Stimulated activated CD8-positive, alpha-beta memory T cell treated with anti-CD3 and anti-CD28 coated beads, Interleukin-7, amount 100 ng/mL, for 4 hours (primary cell): ENCODE results near the gene OSTC.
"Not testable (repeated sequence)": the region's sequence is repeated elsewhere in the genome, so short reads cannot be mapped to it uniquely, and the experiment has no call there.

Experiments used
- DNase-seq, 2 donors: peaks; one replicate each; pipeline ENCODE4 v3.0.0-alpha.2; 2020; ENCODE audit warnings: low read depth in 2 of 2

OSTC gene

DNA sequence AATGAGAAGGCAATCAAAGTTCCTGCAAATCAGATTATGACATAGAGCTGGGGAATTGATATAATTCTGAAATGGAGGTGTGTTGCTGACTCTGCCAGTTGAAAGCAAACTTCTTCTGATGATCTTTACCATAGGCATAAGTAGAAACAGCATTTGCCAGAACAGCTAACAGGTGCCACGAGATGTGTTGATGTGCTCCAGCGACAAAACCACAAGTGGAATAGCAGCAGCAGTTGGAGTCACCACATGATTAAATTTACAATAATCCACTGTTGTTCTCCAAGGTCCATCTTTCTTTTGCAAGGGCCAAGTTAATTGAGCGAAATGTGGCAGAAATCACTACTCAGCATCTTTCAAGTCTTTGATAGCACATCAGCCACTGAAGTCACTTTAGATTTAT is 3.7 kb upstream of the OSTC start:
- DNase-seq = no peak

DNA sequence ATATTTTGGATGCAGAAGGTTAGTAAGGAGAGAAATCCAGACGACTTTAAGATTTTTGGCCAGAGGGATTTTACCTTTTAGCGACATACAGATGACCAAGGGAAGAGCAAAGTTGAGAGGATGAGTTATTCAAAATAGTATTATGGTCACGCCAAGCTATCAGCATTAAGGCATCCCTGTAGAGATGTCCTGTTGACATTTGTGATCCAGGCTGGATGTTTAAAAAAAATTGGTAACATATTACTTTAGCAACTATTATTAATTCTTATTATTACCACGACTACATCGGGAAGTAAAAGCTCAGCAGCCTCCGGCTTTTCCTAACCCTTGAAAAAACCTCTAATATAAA is 562 bp upstream of the OSTC start:
- DNase-seq = no peak

DNA sequence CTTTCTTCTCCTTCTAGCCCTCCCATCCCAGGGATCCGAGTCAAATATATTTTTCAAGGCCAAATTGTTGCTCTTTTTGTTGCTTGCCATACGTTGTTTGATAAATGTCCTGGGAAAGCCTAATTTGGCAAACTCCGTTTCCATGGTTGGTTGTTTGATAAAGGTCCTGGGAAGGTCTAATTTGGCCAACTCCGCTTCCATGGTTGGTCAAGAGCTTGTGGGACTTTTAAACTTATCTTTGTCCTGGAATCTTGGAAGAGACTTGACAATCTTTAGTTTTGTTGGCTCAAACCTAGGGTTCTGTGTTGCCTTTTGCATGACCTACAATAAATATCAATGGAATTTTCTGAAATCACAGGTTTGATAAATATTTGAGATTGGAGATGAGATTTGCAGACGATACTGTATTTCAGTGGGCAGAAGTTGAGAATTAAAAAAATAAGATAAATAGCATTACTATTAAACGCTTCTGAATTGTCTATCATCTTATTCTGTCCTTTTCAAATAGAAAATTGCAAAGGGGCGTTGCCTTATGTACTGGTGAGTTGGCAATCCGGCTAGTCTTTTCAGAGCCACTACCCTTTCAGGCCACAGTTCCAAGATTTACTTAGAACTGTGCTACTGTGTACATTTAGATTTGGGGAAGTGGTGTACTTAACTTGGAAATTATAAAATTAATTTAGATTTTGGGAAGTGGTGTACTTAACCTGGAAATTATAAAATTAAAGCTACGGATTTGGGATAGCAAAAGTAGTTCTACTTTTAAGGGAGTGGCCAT is 804 bp downstream of the OSTC start:
- DNase-seq = no peak

DNA sequence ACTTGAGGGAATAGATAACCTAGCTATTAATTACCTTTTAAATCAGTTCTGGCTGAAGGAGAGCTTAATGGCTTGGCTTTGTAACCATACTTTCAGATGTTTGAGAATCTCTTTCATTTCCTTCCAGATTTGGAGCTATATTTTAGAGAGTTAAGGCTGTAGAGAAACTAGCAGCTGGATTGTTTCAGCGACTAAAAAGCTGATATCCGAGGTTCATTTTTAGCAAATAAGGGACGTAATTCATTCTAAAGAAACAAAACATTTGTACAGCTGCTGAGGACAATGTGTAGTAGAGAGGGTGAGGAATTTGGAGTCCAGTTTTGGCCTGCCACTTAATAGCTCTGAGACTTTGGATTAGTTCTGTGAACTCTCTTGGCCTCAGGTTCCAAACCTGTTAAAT is 12.2 kb downstream of the OSTC start:
- no peak for DNase-seq

DNA sequence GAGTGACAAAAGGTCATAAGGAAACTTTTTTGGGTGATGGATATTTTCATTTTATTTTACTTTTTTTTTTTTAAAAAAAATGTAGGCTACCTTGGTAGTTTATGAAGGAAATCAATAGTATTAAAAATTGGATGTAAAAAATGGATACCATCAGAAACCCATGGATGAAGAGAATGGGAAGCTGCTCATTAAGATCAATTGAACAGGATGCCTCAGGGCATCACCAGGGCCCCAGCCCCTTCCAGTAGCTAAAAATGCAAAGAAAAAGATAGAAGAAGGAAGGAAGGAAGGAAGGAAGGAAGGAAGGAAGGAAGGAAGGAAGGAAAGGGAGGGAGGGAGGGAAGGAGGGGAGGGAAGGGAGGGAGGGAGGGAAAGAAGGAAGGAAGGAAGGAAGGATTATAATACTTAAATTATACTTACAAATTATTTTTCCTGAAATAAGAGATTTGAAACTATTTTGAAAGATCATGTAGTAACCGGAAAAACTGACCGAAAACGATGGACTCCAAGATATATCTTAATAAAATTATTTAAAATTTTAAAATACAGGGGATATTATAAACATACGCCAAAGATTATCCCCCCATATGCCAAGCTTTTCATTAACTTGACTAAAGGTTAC is 24.1 kb downstream of the OSTC start:
- DNase-seq = no peak

DNA sequence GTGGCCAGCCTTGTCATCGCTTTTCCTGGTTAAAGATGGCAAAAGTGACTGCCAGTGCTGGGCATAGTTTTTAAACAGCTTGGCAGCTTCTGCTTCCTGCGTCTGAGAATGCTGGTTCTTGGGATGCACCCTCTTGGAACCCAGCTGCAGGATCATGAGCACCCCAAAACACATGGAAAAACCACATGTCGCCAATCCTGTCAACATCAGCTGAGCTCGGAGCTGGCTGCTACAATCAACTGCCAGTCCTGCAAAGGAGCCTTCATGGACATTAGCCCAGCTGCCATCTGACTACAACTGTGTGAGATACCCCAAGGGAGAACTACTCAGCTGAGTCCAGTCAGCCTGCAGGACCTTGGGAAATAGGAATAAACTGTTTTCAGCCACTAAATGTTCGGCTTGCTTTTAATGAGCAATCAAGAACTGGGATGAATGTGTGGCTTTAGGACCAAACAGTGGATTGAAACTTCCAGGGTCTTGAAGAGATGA is 31.0 kb downstream of the OSTC start:
- no peak for DNase-seq

DNA sequence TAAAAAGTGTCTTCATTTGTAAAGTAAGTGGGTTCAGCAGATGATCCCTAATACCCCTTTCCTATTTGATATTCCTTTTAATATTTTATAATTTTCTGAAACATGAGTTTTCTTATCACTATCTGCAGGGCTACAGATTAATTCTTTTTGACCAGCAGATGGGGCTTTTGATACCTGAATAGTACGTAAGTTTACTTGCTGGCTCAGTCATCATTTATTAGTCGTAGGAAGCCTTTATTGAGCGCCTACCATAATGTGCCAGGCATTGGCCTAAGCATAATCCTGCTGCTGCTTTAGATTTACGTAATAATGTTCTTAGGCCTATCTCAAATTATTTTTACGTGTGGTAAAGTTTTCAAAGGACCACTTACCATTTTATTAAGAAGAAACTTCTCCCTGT is 33.1 kb downstream of the OSTC start:
- no peak for DNase-seq

DNA sequence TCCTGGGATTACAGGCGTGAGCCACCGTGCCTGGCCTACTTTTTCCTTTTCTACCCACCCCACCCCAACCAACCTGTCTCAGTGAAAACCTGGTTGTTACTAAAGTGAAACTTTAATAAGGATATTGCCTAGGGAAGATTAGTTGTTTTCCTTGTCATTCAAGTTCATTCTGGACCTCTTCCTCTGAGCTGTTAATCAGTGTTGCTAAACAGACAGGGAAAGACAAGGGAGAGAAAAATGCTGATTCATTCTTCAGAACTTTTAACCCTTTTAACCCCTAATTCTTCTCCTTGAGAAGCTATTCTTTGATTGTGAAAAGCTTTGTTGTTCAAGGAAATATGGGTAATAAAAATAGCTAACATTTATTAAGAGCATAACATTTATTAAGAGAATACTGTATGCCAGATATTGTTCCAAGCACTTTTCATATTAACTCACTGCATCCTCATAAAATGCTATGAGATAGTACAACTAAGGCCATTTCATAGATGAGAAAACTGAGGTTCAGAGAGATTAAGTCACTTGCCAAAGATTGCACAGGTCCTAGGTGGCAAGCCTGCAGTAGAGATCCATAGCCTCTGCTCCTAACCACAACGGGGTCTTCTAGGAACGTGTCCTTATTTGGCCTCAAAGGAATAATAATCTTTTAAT is 34.8 kb downstream of the OSTC start:
- DNase-seq = no peak

DNA sequence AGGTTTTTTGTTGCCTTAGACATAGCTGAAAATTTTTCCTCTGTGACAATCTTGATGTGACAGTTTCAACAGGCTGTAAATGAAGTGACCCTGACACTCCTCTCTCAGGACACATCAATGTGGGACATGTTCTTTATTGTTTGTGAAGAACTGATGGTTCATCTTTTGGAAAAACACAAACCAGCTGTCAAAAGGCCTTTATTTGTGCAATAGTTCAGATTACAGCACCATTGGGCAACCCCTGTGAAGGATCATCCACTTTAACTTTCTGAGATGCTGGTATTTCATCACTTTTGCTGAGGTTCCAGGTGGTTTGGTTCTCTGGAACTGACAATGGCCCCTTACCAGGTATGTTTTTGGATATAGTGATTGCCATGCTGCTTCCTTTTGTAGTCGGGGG is 40.3 kb downstream of the OSTC start:
- DNase-seq = no peak

DNA sequence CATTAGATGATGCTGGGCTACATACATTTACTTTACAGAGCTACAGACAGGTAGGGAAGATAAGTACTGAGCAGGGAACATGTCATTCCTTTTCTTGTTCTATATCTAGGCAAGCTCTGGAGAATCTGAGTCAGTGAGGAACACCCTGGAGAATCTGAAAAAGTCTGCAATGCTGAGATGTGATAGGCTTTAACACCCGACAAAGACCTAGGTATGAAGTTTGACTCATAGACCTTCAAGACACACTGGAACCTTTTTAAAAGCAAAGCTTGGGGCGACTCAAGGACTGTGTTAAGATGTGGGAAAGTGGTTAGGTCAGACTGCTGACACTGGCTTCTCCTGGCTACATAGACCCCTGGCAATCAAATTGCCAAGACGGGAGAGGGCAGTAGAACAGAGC is 42.8 kb downstream of the OSTC start:
- DNase-seq = no peak

DNA sequence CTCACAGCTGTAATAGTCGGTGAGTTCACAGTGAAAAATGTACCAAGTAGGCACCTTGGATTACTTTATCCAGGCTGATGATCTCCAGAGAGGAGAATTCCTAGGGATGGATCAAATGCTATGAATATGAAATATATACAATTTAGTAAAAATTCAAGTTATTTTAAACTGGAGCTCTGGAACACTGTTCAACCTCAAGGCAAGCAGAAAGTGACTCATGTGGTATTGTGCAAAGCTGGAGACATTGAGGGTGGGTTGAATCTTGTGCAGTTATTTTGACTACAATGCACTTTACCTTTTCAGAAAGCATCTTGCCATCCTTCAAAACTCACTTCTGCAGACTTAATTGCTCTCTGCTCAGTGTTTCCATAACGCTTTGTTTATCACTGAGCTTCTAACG is 43.4 kb downstream of the OSTC start:
- DNase-seq = no peak

DNA sequence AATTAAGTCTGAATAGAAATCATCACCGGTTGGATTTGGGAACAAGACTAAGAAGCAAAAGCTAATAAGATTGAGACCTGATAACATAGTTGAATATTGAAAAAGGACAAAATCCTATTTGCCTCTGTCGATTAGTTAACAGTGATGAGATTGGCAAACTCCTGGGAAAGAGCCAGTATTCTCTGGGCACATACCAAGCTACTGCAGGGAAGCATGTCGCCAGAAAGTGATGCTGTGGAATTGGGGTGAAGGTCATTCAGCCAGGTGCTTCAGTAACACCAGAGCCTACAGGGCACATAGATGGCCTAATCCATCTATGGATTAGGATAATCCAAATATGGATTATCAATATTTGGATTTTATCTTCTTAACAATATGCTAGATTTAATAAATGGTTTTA is 44.0 kb downstream of the OSTC start:
- no peak for DNase-seq

DNA sequence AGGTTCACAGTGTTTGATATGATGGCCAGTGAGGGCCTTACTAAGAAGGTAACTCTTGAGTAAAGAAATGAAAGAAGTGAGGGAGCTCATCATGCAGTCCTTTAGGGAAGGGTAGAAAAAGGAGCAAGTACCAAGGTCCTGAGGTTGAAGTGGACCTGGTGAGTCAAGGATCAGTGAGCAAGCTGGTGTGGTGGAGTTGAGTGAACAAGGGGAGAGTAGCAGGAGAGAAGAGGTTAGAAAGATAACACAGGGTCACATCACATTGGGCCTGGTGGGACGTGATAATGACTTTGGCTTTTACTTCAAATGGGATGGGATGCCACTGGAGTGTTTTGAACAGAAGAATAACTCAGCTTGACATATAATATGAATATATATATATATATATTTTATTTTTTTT is 44.7 kb downstream of the OSTC start:
- DNase-seq = no peak

DNA sequence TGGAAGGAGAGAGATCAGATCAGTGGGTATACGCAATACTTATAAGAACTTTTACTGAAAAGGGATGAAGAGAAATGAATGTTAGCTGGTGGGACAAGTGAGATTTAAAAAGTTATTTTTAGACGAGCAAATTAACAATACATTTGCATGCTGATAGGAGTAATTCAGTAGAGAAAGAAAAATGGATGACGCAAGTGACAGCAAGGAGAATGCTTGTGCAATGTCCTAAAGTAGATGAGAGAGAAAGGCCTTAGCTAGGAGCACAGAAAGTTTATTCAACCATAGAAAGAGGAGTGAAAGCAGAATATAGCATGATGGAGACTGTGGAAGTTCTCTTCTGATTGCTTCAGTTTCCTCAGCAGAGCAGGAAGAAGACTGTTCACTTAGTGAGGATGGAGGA is 45.8 kb downstream of the OSTC start:
- no peak for DNase-seq

DNA sequence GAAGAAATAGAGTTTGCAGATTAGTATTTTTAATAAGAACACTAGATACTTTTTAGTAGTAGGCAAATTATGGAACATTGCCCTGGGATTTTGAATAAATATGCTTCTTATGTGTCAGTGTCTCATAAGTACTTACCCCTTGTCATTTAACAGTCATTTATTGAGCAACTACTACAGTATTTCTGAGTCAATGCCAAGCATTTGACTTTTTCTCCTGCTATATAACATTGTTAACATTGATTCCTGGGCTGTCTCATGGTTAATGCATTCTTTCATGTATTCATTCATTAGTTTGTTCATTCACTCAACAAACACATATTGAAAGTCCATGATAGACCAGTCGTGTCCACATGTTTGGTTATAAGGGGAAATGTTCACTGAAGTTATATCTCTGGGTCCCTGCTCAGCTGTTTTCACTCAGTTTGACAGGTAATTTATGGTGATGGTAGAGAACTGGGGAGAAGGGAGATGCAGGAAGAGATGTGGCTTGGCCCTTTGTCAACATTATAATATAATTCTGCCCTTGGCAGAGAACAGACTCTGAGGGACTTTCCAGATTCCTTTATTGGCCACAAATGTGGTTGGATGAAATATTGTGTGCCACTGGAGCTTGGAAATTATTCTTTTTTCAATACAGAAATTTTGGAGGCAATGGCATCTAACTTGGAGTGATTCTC is 49.8 kb downstream of the OSTC start:
- DNase-seq = no peak

DNA sequence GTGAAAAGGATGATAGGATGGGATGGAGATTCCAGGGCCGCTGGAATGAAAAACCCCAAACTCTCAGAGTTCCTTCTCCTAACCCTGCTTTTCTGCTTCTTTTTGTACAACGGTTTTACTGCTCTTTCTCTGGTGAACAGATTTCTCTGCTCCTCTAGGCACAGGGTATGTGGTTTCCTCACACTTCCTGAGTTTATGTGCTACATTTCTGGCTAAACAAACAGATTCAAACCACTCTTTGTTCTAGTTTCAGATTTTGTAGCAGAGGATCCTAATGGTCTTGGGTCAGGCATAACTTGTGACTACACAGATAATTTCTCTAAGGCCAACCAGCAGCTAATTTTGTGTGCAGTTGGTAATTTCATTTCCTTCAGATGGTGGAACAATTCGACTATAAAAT is 52.6 kb downstream of the OSTC start:
- DNase-seq = no peak

DNA sequence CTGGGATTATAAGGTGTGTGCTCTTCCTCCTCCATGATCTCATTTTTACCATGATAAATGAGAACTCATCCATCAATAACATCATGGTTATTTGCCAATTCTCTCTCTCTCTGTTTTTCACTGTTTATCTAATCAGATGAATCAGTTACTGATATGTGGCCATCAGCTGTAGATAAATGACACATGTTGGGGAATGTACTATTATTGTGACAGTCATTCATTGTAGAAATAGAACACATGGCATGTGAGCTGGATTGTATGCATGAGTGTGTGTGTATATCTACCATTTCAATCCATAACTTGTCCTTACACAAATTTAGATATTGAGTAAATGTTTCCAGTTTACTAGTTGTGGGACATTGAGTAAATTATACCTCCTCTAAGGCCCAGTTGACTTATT is 53.0 kb downstream of the OSTC start:
- no peak for DNase-seq

DNA sequence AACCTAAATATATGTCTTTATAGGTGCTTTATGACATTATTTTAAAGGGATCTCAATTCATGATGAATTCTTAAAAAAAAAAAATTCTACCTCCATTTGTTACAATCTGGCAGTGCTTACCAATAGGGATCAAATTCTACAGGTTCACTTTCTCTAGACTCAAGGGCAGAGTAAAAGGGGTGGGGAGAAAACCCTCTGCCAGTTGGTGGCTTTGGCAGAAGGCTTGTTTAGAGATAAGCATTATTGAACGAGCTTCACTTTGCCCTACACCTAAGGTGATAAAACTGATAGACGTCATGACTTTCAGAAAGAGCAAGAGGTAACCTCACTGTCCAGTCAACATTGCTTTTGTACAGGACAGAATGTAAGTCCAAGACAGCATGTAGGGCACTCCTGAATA is 53.6 kb downstream of the OSTC start:
- DNase-seq = no peak

DNA sequence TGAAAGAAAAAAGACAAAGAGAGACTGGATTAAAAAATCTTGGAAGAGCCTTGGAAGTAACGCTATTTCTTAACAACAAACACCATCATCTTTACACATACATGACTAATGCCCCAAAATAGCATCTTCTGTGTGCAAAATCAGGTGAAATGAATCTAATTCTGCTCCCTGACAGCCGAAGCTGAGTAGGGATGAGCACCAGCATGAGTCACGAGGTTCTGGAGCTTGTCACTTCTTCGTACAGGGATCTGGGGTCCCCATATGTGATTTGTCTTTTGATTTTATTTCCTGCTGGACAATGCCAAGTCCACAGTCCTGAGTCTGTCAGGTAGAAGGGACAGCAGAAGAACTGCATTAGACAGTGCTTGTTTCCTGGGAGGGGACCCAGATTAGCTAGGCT is 55.9 kb downstream of the OSTC start:
- DNase-seq = no peak

DNA sequence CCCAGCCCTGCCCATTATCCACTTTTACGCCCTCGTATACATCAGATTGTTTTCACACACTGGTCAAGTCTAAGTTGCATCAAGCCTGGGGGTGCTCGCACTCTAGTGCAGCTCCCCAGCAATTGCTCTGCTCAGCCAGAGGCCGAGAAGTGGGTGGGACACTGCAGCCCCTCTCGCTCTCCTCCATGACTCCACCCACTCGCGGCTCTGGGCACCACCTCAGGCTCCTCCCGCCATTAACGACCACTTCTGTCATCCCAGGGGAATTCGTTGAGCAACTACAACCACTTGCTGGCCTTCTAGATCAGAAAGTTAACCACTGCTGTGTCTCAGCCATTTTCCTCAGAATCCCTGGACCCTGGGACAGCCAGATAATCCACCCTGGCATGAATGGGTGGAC is 58.8 kb downstream of the OSTC start:
- no peak for DNase-seq

DNA sequence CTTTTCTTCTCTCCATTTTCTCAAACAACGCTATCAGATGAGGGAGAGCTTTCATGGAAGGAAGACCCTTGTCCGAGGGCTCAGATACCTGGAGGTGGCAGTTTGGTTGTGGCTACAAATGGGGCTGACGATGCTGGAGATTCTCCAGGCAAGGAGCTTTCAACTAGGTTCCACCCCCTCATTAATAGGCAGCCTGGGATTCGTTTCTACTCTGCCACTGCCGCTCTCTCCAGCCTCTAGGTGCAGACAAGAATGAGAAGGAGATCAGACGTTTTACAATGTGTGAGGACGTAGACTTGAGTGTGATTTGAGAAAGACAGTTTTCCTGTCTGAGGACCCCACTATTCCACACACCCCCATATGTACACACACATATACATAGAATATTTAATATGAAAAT is 59.3 kb downstream of the OSTC start:
- no peak for DNase-seq

DNA sequence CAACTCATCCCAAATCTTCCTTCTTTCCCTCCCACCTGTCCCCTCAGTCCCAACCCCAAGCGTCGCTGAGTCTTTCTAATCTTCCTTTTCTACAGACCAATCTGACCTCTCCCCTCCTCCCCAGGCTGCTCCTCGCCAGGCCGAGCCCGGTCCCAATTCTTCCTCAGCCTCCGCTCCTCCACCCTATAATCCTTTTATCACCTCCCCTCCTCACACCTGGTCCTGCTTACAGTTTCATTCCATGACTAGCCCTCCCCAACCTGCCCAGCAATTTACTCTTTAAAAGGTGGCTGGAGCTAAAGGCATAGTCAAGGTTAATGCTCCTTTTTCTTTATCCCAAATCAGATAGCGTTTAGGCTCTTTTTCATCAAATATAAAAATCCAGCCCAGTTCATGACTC is 60.2 kb downstream of the OSTC start:
- DNase-seq = not testable (repeated sequence)

DNA sequence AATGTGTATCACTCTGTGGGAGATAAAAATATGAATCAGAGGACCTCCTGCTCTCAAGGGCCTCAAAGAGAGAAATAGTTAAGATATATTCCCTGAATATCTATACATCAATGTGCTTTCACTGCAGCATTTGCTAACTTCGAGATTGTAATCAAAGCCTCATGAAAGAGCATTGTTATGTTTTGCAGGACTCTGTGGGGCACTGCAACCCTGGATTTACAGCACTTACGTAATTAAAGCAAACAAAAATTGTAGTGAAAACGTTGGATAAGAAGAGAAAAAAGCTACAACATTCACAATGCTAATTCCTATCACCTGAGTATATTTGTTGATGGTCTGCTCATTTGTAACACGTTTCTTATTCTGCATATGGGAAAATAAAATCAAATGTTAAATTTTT is 64.5 kb downstream of the OSTC start:
- no peak for DNase-seq
